ENCODE results near the gene HOOK2. TPM values are rescaled to one million over a fixed set of nuclear protein-coding genes. Genes with fewer than 3 reads are reported as not detected.
A peak's percentile ranks its signal among the peaks of the same experiment; 100 is the strongest.

The HOOK2 gene
- total and polyA plus RNA-seq, 9 of the 15 experiments (the other 6 are each of a cell fraction or from before 2014, with no cell fraction given), result 1.3 to 17.2 (median 9.9) TPM

- TF ChIP-seq DMBX1 (CRISPR knock-in tag; IDR thresholded peaks at IDR 0.05; ENCODE audit: borderline replicate concordance) (no peak), THAP7 (CRISPR knock-in tag; IDR thresholded peaks at IDR 0.05) (peak; percentile 85), ZNF318 (IDR thresholded peaks at IDR 0.05; ENCODE audit: borderline replicate concordance in 1 of 2, low read depth in 1 of 2) (no peak), ZNF395 (CRISPR knock-in tag; IDR thresholded peaks at IDR 0.05) (no peak), PHB (CRISPR knock-in tag; IDR thresholded peaks at IDR 0.05) (no peak), HIVEP1 (CRISPR knock-in tag; IDR thresholded peaks at IDR 0.05) (peak; percentile 55; the same call in 1 of the 2 replicates)
- TF ChIP-seq, protein P1, sequence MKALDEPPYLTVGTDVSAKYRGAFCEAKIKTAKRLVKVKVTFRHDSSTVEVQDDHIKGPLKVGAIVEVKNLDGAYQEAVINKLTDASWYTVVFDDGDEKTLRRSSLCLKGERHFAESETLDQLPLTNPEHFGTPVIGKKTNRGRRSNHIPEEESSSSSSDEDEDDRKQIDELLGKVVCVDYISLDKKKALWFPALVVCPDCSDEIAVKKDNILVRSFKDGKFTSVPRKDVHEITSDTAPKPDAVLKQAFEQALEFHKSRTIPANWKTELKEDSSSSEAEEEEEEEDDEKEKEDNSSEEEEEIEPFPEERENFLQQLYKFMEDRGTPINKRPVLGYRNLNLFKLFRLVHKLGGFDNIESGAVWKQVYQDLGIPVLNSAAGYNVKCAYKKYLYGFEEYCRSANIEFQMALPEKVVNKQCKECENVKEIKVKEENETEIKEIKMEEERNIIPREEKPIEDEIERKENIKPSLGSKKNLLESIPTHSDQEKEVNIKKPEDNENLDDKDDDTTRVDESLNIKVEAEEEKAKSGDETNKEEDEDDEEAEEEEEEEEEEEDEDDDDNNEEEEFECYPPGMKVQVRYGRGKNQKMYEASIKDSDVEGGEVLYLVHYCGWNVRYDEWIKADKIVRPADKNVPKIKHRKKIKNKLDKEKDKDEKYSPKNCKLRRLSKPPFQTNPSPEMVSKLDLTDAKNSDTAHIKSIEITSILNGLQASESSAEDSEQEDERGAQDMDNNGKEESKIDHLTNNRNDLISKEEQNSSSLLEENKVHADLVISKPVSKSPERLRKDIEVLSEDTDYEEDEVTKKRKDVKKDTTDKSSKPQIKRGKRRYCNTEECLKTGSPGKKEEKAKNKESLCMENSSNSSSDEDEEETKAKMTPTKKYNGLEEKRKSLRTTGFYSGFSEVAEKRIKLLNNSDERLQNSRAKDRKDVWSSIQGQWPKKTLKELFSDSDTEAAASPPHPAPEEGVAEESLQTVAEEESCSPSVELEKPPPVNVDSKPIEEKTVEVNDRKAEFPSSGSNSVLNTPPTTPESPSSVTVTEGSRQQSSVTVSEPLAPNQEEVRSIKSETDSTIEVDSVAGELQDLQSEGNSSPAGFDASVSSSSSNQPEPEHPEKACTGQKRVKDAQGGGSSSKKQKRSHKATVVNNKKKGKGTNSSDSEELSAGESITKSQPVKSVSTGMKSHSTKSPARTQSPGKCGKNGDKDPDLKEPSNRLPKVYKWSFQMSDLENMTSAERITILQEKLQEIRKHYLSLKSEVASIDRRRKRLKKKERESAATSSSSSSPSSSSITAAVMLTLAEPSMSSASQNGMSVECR (CRISPR knock-in tag; IDR thresholded peaks at IDR 0.05), result peak; percentile 82
Observed at GRCh38 chr19:12791345-12792050, 16.1 kb upstream of the HOOK2 start, which contains the start of gene JUNB (continued).
